NOMO-1 treated with dmso at 0.1 percent for 144 hours (cell line): ENCODE measurements around the gene RCC1.
A peak's percentile ranks its signal among the peaks of the same experiment; 100 is the strongest.
"Not testable (repeated sequence)": the region's sequence is repeated elsewhere in the genome, so short reads cannot be mapped to it uniquely, and the experiment has no call there.

Source experiments
- DNase-seq: peaks from one replicate; lab custom pipeline; 2025; ENCODE audit not compliant: unreplicated experiment; lab: John Stamatoyannopoulos, UW

The RCC1 gene

DNA sequence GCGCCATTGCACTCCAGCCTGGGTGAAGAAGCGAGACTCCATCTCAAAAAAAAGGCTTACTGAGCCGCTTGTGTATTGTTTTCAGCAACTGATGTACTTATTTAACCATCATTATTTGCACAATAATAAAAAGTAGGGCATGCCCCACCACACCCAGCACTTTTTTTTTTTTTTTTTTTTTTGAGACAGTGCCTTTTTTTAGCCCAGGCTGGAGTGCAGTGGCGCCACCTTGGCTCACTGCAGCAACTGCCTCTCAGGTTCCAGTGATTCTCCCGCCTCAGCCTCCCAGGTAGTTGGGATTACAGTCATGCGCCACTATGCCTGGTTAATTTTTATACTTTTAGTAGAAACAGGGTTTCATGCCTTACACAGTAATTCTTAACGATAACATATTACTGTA, 34.8 kb downstream of the RCC1 start:
- no peak for DNase-seq

DNA sequence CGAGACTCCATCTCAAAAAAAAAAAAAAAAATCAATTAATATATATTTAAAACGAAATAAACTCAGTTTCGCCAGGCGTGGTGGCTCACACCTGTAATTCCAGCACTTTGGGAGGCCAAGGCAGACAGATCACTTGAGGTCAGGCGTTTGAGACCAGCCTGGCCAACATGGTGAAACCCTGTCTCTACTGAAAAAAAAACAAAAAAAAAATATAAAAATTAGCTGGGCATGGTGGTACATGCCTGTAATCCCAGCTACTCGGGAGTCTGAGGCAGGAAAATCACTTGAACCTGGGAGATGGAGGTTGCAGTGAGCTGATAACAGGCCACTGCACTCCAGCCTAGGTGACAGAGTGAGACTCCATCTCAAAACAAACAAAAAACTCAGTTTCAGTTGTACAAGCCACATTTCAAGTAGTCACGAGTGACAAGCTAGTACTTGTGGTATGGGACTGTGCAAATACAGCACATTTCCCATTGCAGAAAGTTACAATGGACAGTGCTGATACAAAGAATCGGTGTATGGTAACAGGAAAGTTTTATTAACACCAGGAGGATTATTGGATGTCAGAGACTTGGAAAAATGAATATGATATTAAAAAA, 35.7 kb downstream of the RCC1 start:
- not testable (repeated sequence) for DNase-seq

DNA sequence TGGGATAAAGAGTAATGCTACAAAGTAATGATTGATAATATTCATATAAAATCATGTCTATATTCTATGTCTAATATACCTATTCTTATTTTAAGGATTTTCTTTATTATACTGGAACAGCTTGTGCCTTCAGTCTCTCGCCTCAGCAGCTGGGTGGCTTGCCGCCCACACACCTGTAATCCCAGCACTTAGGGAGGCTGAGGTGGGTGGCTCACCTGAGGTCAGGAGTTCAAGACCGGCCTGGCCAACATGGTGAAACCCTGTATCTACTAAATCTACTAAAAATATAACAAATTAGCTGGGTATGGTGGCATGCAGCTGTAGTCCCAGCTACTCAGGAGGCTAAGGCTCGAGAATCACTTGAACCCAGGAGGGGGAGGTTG, 39.4 kb downstream of the RCC1 start:
- DNase-seq: no peak

- no peak for DNase-seq
Measured at GRCh38 chr1:28548318-28548717, 42.5 kb downstream of the RCC1 start.

DNA sequence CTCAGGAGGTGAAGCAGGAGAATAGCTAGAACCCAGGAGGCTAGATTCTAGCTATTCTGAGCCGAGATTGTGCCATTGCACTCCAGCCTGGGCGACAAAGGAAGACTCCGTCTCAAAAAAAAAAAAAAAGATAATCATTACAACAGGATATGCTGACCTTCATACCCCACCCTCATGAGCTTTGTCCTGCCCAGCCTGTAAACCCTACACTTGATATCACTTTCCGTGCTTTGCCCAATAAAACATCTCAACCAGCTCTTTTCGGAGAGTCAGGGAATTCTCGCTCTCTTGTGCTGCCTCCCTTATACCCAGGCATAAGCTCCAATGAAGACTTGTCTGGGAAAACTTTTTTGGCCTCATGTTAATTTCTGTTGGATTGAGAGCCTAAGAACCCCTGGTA, 45.5 kb downstream of the RCC1 start:
- no peak for DNase-seq

DNA sequence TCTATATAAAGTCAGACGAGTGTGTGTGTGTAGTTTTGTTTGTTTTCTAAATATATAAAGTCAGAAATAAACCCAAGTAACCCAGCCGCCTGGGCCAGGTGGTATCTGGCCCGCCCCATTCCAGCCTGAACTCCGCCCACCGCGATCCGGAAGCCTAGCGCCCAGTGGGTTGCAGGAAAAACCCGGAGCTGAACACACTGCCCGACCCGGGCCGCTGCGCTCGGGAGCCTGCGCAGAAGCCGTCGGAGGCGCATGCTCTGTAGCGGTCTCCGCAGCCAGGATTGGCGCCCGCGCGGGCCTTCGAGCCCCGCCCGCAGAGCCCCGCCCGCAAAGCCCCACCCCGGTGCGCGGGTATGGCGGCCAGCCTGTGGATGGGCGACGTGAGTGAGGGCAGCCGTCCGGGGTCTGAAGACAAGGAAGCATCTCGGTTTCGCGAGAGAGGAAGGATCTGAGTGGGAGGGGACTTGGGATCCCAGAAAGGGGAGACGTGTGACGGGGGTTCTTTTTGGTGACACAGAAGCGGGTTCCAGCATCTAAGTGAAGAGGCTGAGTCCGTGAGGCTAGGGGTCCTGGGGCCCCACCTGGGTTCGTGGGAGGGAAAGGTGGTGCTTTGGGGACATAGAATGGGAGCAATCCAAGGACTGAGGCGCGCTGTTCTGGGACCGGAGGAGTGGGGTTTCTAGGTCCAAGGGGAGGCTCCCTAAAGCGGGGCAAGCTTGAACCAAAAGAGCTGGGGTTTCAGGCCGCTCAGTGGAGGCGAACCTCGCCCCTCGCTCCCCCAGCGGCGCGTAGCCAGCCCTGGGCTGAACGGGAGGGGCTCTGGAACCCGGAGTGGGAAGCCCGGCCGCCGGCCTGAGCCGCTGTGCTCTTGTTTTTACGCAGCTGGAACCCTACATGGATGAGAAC, 47.2 kb downstream of the RCC1 start, which contains the start of gene TRNAU1AP:
TSS of gene TRNAU1AP (plus strand) at position 328 of the 906 bp plus-strand sequence. CDS start at position 354, 26 bp downstream.
- peak; percentile 95 for DNase-seq

DNA sequence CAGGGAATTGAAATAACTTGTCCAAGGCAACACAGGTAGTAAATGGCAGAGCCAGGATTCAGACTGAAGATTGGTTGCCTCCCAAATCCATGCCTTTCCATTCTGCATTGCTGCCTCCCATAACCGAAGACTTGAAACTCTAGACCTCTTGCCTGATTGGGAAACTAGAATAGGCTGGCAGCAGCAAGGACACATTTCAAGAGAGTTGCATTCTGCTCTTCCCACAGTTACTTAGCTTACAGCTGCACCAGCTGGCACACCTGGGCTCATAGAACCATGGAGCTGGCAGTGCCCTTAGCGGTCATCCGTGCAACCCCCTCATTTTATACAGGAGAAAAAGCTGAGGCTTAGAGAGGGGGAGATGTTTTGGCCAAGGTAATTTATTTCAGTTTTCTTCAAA, 55.0 kb downstream of the RCC1 start:
- no peak for DNase-seq

DNA sequence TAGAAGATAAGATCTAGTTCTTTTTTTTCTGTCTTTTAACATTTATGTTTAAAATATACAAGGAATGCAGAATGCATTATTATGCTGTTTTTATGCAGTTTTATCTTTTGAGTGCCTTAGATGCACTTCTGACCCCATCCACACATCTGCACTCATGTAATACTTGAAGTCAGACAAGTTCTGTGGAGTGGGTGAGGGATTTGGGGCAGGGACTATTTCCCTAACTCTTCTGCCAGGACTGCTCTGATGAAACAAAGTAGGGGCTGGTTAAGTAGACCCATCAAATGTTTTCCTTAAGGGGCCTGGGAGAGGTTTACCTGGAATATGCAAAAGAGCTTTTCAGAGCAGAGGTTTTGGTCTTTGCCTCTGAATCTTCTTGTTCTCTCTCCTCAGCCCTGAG, 58.5 kb downstream of the RCC1 start:
- no peak for DNase-seq

GRCh38 chr1:28565040-28565439, 59.2 kb downstream of the RCC1 start:
- DNase-seq: no peak

- DNase-seq: no peak
Measured at GRCh38 chr1:28565726-28566125, 59.9 kb downstream of the RCC1 start.

DNA sequence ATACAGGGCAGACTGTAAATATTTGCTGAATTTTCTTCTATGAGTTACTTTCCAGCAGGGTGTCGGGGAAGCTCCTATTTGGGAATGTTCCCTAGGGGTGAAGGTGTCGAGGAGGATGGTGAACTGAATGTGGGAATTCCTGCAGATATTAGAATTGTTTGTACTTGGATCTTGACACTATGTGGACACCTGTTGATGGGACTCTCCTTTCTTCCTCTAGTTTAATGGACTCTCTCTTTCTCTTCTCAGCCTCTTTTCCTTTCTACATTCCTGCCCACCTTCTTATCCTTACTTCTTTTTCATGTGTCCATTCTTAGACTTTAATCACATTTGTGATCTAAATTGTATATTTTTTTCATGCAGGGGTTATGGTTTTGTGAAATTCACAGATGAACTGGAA, 61.1 kb downstream of the RCC1 start:
- DNase-seq: no peak

- no peak for DNase-seq
Measured at GRCh38 chr1:28571911-28572310, 66.1 kb downstream of the RCC1 start.

- not testable (repeated sequence) for DNase-seq
Measured at GRCh38 chr1:28572891-28573290, 67.0 kb downstream of the RCC1 start.

DNA sequence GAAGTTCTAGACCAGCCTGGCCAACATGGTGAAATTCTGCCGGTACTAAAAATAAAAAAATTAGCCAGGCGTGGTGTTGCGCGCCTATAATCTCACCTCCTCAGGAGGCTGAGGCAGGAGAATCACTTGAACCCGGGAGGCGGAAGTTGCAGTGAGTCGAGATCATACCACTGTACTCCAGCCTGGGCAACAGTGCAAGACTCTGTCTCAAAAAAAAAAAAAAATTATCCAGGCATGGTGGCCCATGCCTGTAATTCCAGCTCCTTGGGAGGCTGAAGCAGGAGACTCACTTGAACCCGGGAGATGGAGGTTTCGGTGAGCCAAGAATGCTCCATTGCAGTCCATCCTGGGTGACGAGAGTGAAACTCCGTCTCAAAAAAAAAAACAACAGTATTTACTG, 67.7 kb downstream of the RCC1 start:
- DNase-seq: no peak

DNA sequence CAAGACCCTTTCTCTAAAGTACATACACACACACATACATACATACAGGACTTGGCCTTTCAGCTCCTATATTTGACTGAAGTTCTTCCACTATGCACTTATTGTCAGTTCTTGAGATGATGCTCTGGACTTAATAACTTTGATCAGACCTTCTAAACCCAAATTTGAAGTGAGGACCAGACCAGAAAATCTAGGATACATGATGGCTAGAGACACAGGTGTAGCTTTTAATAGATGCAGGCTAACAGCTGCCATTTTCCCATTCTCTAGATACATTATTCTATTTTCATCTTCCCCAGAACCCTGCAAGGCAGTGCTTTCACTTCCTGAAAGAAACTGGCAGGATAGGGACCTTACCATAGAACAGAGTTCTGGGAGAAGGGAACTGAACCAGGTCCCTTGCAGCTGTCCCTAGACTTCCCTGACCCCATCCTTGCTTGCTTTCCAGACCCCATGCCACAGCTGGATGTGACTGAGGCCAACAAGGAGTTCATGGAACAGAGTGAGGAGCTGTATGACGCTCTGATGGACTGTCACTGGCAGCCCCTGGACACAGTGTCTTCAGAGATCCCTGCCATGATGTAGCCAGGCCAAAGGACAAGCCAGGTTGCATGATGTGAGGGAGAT, 71.3 kb downstream of the RCC1 start:
- DNase-seq: no peak

DNA sequence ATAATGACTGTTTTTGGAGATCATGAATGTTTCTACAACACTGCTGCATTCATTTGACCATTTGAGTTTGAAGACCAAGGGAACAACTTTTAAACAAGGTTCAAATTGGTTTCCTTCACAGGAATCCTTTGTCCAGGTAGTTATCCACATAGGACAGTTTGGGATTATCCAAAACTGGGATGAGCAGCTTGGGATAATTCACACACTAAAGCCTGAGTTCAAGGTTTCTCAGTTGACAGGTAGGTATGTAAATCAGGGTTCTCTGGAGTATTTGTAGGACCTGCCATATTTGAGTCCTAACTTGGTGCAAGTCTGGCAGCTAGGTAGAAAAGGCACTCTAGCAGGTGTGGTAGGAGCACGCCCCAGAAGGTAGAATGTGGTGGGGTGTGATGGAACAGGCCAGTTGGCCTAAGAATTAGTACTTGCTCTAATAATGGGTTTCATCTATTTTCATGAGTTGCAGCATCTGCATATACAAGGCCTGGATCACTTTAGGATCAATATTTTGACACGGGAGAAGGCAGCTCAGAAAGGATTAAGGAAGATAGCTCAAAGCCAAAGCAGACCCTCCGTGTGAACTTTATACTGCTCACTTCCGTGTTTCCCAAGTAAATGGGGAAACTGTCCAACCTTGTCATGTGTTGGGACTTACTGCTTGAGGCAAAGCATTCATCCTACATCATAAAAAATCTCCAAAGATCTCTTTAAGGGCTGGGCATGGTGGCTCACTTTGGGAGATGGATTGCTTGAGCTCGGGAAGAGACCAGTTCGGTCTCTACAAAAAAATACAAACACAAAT, 72.1 kb downstream of the RCC1 start:
- DNase-seq: no peak

DNA sequence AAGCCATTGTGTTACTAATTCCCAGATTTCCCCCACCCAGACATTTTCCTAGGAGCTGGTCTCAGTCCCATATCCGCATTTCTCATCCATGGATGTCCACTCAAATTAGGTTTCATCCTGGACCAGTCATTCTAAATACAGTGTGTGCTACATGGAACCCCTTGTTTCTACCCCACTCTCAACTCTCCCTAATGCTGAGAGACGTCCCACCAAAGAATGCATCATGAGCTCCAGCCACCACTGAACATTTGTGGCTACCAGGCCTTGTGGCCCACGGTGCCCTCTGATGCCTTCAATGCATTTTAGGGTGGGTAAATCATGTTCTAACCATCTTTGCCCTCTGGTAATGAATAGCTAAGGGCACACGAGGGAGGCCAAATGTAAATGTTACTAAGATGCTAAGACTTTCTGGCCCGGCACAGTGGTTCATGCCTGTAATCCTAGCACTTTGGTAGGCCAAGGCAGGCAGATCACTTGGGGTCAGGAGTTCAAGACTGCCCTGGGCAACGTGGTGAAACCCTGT, 72.9 kb downstream of the RCC1 start:
- DNase-seq: no peak

- DNase-seq: no peak
Measured at GRCh38 chr1:28579401-28579800, 73.6 kb downstream of the RCC1 start.

GRCh38 chr1:28580722-28581530, 75.1 kb downstream of the RCC1 start:
- no peak for DNase-seq
